Measurements from ENCODE around the gene TXN2.

DNA sequence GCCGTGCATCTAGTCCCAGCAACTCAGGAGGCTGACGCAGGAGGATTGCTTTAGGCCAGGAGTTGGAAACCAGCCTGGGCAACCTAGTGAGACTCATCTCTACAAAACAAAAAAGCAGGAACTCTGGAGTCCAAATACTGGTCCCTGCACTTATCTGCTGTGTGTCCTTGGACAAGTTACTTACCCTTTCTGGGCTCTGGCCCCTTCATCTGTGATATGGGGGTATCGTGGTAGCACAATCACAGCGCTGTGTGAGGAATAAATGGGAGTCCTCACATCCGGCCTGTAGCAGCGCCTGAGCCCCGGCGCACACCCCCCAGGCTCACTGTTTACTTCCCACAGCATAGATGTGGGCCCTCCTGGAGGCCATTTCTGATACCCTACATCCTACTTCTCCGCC, 49.5 kb downstream of the TXN2 start:
- TF ChIP-seq, protein P1, sequence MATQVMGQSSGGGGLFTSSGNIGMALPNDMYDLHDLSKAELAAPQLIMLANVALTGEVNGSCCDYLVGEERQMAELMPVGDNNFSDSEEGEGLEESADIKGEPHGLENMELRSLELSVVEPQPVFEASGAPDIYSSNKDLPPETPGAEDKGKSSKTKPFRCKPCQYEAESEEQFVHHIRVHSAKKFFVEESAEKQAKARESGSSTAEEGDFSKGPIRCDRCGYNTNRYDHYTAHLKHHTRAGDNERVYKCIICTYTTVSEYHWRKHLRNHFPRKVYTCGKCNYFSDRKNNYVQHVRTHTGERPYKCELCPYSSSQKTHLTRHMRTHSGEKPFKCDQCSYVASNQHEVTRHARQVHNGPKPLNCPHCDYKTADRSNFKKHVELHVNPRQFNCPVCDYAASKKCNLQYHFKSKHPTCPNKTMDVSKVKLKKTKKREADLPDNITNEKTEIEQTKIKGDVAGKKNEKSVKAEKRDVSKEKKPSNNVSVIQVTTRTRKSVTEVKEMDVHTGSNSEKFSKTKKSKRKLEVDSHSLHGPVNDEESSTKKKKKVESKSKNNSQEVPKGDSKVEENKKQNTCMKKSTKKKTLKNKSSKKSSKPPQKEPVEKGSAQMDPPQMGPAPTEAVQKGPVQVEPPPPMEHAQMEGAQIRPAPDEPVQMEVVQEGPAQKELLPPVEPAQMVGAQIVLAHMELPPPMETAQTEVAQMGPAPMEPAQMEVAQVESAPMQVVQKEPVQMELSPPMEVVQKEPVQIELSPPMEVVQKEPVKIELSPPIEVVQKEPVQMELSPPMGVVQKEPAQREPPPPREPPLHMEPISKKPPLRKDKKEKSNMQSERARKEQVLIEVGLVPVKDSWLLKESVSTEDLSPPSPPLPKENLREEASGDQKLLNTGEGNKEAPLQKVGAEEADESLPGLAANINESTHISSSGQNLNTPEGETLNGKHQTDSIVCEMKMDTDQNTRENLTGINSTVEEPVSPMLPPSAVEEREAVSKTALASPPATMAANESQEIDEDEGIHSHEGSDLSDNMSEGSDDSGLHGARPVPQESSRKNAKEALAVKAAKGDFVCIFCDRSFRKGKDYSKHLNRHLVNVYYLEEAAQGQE (IDR thresholded peaks at IDR 0.05; ENCODE audit: low read depth) = no peak
- TF ChIP-seq, protein P2, sequence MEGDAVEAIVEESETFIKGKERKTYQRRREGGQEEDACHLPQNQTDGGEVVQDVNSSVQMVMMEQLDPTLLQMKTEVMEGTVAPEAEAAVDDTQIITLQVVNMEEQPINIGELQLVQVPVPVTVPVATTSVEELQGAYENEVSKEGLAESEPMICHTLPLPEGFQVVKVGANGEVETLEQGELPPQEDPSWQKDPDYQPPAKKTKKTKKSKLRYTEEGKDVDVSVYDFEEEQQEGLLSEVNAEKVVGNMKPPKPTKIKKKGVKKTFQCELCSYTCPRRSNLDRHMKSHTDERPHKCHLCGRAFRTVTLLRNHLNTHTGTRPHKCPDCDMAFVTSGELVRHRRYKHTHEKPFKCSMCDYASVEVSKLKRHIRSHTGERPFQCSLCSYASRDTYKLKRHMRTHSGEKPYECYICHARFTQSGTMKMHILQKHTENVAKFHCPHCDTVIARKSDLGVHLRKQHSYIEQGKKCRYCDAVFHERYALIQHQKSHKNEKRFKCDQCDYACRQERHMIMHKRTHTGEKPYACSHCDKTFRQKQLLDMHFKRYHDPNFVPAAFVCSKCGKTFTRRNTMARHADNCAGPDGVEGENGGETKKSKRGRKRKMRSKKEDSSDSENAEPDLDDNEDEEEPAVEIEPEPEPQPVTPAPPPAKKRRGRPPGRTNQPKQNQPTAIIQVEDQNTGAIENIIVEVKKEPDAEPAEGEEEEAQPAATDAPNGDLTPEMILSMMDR (IDR thresholded peaks at IDR 0.05 in 2 of 3, conservative IDR thresholded peaks at IDR 0.05 in 1 of 3; ENCODE audit: borderline replicate concordance in 1 of 3, insufficient read depth in 1 of 3, low read depth in 2 of 3, low read length in 2 of 3) = no peak
- TF ChIP-seq, protein P3, sequence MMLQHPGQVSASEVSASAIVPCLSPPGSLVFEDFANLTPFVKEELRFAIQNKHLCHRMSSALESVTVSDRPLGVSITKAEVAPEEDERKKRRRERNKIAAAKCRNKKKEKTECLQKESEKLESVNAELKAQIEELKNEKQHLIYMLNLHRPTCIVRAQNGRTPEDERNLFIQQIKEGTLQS (IDR thresholded peaks at IDR 0.05) = no peak
- TF ChIP-seq POLR2AphosphoS5 (IDR thresholded peaks at IDR 0.05; ENCODE audit: low read depth, low read length) = no peak
- no peak for TF ChIP-seq RAD21 (IDR thresholded peaks at IDR 0.05; ENCODE audit: low read depth)
- TF ChIP-seq, protein P4, sequence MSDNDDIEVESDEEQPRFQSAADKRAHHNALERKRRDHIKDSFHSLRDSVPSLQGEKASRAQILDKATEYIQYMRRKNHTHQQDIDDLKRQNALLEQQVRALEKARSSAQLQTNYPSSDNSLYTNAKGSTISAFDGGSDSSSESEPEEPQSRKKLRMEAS (IDR thresholded peaks at IDR 0.05) = no peak
- TF ChIP-seq JUND (IDR thresholded peaks at IDR 0.05) = no peak
- no peak for TF ChIP-seq ZNF274 (IDR thresholded peaks at IDR 0.05; ENCODE audit: low read depth, low read length)
